ENCODE measurements around the gene CLINT1. TPM values are rescaled to one million over a fixed set of nuclear protein-coding genes. Genes with fewer than 3 reads are reported as not detected.

The CLINT1 gene
- total RNA-seq, 1 experiment from 2014 or later: 170 TPM

- intact Hi-C loops (cut with micrococcal nuclease): no loop called here
- POLR2A ChIA-PET: interaction anchor here (1.1 to 1.2 kb wide), 2 partner anchors 39 to 55 kb away, joined by 3 to 4 read pairs; no protein-coding TSS in a partner anchor
- no peaks in the 10 kb centered on the region for H3K27me3 Mint-ChIP-seq (ENCODE audit: insufficient read depth, unreplicated experiment)
- peaks cover 16% of the 10 kb centered on the region for H3K4me1 Mint-ChIP-seq (ENCODE audit: insufficient read depth, unreplicated experiment)
- H3K27ac Mint-ChIP-seq (ENCODE audit: low read depth, unreplicated experiment): no peak overlapping the region
- no peak for DNase-seq (ENCODE audit: unreplicated experiment)
- no TSS peak for BruUV-seq (replicated peaks)
- H3K36me3 Mint-ChIP-seq (ENCODE audit: insufficient read depth, unreplicated experiment): no peaks in the 10 kb centered on the region
- CTCF ChIA-PET: interaction anchor here (0.5 to 1.3 kb wide), 10 partner anchors 9 to 1872 kb away, joined by 3 to 8 read pairs (median 4); no protein-coding TSS in a partner anchor
- no peak overlapping the region for H3K4me3 Mint-ChIP-seq (ENCODE audit: unreplicated experiment)
- TF ChIP-seq CTCF (IDR thresholded peaks at IDR 0.05; ENCODE audit: unreplicated experiment): no peak
- H3K9me3 Mint-ChIP-seq (ENCODE audit: unreplicated experiment): no peaks in the 10 kb centered on the region
Observed at GRCh38 chr5:157860898-157861890, 2.2 kb upstream of the CLINT1 start.

DNA sequence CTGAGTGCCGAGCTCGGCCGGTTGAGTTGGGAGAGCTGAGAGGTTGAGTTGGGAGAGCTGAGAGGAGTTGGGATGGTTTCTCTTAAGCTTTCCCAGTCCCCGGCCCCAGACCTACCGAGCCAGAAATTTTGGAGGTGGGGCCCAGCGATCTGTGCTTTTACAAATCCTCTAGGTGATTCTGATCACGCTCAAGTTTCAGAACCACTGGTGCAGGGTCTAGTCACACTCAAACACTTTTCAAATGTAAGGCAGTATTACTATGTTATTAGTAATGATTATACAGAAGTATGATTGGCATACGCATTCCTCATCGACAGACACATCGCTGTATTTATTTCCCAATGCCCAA lies 256 bp upstream of the CLINT1 start:
- CTCF ChIA-PET: interaction anchor here (0.6 to 1.2 kb wide), 8 partner anchors 13 to 707 kb away, joined by 3 to 5 read pairs (median 3); no protein-coding TSS in a partner anchor
- Mint-ChIP-seq H3K4me1 (ENCODE audit: insufficient read depth, unreplicated experiment) (peaks cover 22% of the 10 kb centered on the region), H3K36me3 (ENCODE audit: insufficient read depth, unreplicated experiment) (peaks cover 6% of the 10 kb centered on the region), H3K9me3 (ENCODE audit: unreplicated experiment) (no peaks in the 10 kb centered on the region), H3K4me3 (ENCODE audit: unreplicated experiment) (peak overlapping the region; percentile 96), H3K27me3 (ENCODE audit: insufficient read depth, unreplicated experiment) (no peaks in the 10 kb centered on the region), H3K27ac (ENCODE audit: low read depth, unreplicated experiment) (peak overlapping the region; percentile 99)
- intact Hi-C loops (cut with micrococcal nuclease): no loop called here
- no peak for DNase-seq (ENCODE audit: unreplicated experiment)
- TF ChIP-seq CTCF (IDR thresholded peaks at IDR 0.05; ENCODE audit: unreplicated experiment): no peak
- TSS peak; percentile 39 for BruUV-seq (replicated peaks)
- POLR2A ChIA-PET: interaction anchor here (0.7 to 1.7 kb wide), 21 partner anchors 8 to 514 kb away, joined by 3 to 12 read pairs (median 3); no protein-coding TSS in a partner anchor

DNA sequence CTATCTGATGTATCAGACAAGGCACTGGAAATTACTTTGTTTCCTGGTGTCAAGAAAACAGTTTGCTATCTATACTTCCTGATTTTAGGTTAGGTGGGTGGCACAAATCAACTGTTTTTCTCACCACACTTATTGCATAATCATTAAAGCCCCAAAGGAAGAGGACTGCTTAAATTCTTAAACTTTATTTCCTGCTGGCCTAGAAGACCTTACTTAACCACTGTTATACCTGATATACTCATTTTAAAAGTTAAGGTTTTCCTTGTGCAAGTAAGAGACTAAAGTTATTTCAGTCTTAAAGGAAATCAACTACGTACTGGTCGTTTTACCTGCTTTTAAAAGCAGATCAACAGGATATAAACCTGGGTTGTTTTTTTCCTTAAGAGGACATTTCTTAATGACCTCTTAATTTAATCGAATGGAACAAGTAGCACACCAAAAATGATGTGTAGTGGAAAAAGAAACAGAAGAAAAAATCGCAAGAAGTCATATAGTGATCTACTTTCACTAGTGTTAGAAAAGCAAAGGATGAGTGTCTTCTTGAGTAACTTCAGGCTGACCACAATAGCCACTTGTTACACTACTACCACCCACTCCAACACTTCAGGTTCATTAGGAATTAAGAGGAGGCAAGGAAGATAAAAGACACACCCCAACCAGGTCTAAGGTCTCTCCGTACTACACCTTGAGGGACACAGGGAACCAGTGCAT lies 974 bp downstream of the CLINT1 start:
- intact Hi-C loops (cut with micrococcal nuclease): loop anchor here (1.0 to 2.0 kb wide), 2 partner anchors 13 to 37 kb away; no protein-coding TSS in a partner anchor
- no peaks in the 10 kb centered on the region for H3K27me3 Mint-ChIP-seq (ENCODE audit: insufficient read depth, unreplicated experiment)
- H3K4me1 Mint-ChIP-seq (ENCODE audit: insufficient read depth, unreplicated experiment): peaks cover 23% of the 10 kb centered on the region
- TSS peak; percentile 39 for BruUV-seq (replicated peaks)
- no peak for TF ChIP-seq CTCF (IDR thresholded peaks at IDR 0.05; ENCODE audit: unreplicated experiment)
- H3K27ac Mint-ChIP-seq (ENCODE audit: low read depth, unreplicated experiment): peak overlapping the region; percentile 99
- H3K36me3 Mint-ChIP-seq (ENCODE audit: insufficient read depth, unreplicated experiment): peaks cover 7% of the 10 kb centered on the region
- ChIA-PET CTCF (interaction anchor here (0.8 to 8.9 kb wide), 7 partner anchors 15 to 137 kb away, joined by 3 to 130 read pairs (median 5); no protein-coding TSS in a partner anchor), POLR2A (interaction anchor here (0.6 to 1.7 kb wide), 15 partner anchors 9 to 1333 kb away, joined by 3 to 12 read pairs (median 4); partner anchors contain the start of genes LSM11 and THG1L)
- no peaks in the 10 kb centered on the region for H3K9me3 Mint-ChIP-seq (ENCODE audit: unreplicated experiment)
- peak; percentile 51 for DNase-seq (ENCODE audit: unreplicated experiment)
- peak overlapping the region; percentile 96 for H3K4me3 Mint-ChIP-seq (ENCODE audit: unreplicated experiment)
